Nephron progenitor cell (in vitro differentiated cells): ENCODE data around the gene CELSR2.

Source experiments
- DNase-seq: peaks from one replicate; pipeline ENCODE4 v3.0.0; 2021
- H3K27ac Mint-ChIP-seq: 2 replicates; pipeline ENCODE4 v1.8.0; 2021; ENCODE audit warnings: mild to moderate bottlenecking, moderate library complexity, mixed read lengths
- H3K27me3 Mint-ChIP-seq: 2 replicates; pipeline ENCODE4 v1.8.0; 2021; ENCODE audit warnings: mild to moderate bottlenecking, low read depth, mixed read lengths; ENCODE audit not compliant: poor library complexity
- H3K36me3 Mint-ChIP-seq: 2 replicates; pipeline ENCODE4 v1.8.0; 2021; ENCODE audit warnings: low read depth, mixed read lengths
- H3K4me1 Mint-ChIP-seq: 2 replicates; pipeline ENCODE4 v1.8.0; 2021; ENCODE audit warnings: mixed read lengths
- H3K4me3 Mint-ChIP-seq: 2 replicates; pipeline ENCODE4 v1.8.0; 2021; ENCODE audit warnings: mild to moderate bottlenecking, moderate library complexity, mixed read lengths
- H3K9me3 Mint-ChIP-seq: 2 replicates; pipeline ENCODE4 v1.8.0; 2021; ENCODE audit warnings: mild to moderate bottlenecking, moderate library complexity, mixed read lengths
- TF ChIP-seq, protein P1 (sequence below): fragments of 200-600 bp; sonication (generic); IDR thresholded peaks from 2 replicates; pipeline ENCODE4 v1.5.0; 2021; ENCODE audit warnings: antibody characterized with exemption

Gene CELSR2

DNA sequence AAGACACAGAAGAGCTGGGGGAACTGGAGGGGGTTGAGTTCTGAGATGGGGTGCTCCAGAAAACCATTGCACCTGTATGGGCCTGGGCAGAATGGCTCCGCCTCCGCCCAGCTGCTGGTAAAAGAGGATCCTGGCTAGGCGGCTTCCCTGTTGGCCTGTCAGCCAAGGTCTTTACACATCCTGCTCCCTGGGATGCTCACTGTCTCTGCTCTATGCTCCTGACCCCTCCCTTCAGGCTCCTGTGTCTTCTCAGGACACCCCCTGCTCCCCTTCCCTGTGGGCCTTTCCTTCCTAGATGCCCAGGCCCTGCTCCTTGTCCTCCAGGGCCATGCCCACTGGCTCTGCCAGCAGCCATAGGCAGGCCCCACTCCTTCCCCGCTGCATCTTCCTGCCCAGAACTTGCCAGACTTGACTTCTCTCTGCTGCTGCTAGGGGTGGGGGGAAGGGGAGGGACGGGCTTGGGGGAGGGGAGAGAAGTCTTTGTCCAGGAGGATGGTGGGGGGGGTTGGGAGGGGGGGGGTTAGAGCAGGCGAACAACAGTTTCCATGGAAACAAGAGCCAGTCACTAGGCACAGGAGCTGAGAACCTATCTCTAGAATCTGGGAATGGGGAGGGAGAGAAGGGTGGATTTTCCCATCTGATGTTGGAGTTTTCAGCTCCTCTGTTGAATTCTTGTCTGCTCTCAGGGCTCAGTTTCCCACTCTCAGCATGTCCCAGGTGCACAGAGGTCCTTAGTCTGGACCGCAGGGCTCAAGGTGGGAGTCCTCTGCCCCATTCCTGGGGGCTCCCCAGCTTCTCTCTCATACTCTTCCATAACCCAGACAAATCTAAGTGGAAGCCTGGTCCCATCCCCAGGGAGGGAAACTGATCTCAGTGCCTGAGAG, 10.6 kb downstream of the CELSR2 start:
- H3K27ac Mint-ChIP-seq, result no peak overlapping the region
- no peaks in the 10 kb centered on the region for H3K36me3 Mint-ChIP-seq
- H3K9me3 Mint-ChIP-seq, result no peaks in the 10 kb centered on the region
- H3K4me1 Mint-ChIP-seq, result peaks cover 54% of the 10 kb centered on the region
- no peak for DNase-seq
- TF ChIP-seq, protein P1, sequence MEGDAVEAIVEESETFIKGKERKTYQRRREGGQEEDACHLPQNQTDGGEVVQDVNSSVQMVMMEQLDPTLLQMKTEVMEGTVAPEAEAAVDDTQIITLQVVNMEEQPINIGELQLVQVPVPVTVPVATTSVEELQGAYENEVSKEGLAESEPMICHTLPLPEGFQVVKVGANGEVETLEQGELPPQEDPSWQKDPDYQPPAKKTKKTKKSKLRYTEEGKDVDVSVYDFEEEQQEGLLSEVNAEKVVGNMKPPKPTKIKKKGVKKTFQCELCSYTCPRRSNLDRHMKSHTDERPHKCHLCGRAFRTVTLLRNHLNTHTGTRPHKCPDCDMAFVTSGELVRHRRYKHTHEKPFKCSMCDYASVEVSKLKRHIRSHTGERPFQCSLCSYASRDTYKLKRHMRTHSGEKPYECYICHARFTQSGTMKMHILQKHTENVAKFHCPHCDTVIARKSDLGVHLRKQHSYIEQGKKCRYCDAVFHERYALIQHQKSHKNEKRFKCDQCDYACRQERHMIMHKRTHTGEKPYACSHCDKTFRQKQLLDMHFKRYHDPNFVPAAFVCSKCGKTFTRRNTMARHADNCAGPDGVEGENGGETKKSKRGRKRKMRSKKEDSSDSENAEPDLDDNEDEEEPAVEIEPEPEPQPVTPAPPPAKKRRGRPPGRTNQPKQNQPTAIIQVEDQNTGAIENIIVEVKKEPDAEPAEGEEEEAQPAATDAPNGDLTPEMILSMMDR, result no peak
- peaks cover 8% of the 10 kb centered on the region for H3K27me3 Mint-ChIP-seq
- H3K4me3 Mint-ChIP-seq, result no peak overlapping the region

DNA sequence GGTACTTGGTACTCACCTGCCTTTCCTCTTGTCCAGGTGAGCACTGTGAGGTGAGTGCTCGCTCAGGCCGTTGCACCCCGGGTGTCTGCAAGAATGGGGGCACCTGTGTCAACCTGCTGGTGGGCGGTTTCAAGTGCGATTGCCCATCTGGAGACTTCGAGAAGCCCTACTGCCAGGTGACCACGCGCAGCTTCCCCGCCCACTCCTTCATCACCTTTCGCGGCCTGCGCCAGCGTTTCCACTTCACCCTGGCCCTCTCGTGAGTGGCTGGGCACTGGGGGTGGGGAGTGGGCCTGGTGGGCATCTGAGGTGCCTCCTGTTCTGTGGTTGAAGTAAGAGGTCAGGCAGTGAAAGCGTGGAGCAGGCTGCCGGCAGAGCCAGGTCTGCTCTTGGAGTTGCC, 11.7 kb downstream of the CELSR2 start:
- peaks cover 44% of the 10 kb centered on the region for H3K4me1 Mint-ChIP-seq
- no peak overlapping the region for H3K4me3 Mint-ChIP-seq
- no peaks in the 10 kb centered on the region for H3K9me3 Mint-ChIP-seq
- TF ChIP-seq, protein P1, result no peak
- H3K27ac Mint-ChIP-seq, result no peak overlapping the region
- peaks cover 3% of the 10 kb centered on the region for H3K27me3 Mint-ChIP-seq
- H3K36me3 Mint-ChIP-seq, result no peaks in the 10 kb centered on the region
- no peak for DNase-seq

DNA sequence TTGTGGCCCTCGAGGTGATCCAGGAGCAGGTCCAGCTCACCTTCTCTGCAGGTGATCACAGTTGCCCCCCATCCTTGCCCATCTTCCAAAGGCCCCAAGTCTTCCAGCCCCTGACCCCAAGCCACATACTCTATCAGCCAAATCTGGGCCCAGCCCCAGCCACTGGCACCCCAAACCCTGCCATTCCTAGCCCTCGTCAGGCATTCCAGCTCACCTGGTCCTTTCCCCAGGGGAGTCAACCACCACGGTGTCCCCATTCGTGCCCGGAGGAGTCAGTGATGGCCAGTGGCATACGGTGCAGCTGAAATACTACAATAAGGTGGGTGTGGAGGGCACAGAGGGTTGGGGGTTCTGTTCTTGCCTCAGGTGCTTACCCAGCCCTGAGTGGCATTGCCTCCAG, 12.2 kb downstream of the CELSR2 start:
- Mint-ChIP-seq H3K4me1 (peaks cover 39% of the 10 kb centered on the region), H3K36me3 (no peaks in the 10 kb centered on the region), H3K27ac (no peak overlapping the region), H3K4me3 (no peak overlapping the region), H3K27me3 (peaks cover 3% of the 10 kb centered on the region), H3K9me3 (no peaks in the 10 kb centered on the region)
- TF ChIP-seq, protein P1, result no peak
- no peak for DNase-seq

DNA sequence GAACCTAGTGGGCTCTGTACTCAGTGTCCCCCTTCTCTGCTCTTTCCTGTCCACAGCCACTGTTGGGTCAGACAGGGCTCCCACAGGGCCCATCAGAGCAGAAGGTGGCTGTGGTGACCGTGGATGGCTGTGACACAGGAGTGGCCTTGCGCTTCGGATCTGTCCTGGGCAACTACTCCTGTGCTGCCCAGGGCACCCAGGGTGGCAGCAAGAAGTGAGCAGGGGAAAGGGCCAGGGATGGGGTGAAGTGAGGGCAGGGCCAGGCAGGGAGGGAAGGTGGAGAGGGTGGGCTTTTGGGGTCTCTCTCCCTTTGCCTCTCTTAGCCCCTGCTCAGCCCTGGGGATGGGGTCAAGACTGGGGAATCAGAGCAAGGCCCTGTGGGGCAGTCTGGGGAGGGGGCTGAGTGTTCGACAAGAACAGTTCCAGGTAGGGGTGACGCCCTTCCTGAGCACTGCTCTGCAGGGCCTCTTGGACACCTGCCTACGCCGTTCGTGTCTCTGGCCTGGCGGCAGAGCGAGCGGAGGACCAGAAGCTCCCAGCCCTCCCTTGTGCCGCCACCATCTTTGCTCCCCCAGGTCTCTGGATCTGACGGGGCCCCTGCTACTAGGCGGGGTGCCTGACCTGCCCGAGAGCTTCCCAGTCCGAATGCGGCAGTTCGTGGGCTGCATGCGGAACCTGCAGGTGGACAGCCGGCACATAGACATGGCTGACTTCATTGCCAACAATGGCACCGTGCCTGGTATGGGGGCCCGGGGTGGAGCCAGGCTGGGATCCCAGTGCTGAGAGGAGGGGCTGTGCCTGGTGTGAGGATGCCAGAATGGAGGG, 13.1 kb downstream of the CELSR2 start:
- TF ChIP-seq, protein P1, result no peak
- H3K36me3 Mint-ChIP-seq, result no peaks in the 10 kb centered on the region
- H3K27me3 Mint-ChIP-seq, result peaks cover 6% of the 10 kb centered on the region
- no peak overlapping the region for H3K27ac Mint-ChIP-seq
- peaks cover 32% of the 10 kb centered on the region for H3K4me1 Mint-ChIP-seq
- H3K9me3 Mint-ChIP-seq, result no peaks in the 10 kb centered on the region
- no peak for DNase-seq
- no peak overlapping the region for H3K4me3 Mint-ChIP-seq

- H3K4me3 Mint-ChIP-seq, result no peak overlapping the region
These were observed 13.9 kb downstream of the CELSR2 start for GRCh38 chr1:109263234-109263596.

More at GRCh38 chr1:109263234-109263596, 13.9 kb downstream of the CELSR2 start:
- Mint-ChIP-seq H3K9me3 (no peaks in the 10 kb centered on the region), H3K27ac (no peak overlapping the region), H3K27me3 (peaks cover 6% of the 10 kb centered on the region), H3K36me3 (peaks cover 3% of the 10 kb centered on the region), H3K4me1 (peaks cover 25% of the 10 kb centered on the region)
- TF ChIP-seq, protein P1, result no peak
- no peak for DNase-seq
